Fibroblast of lung (primary cell): ENCODE measurements around the gene TNFRSF14. TPM values are rescaled to one million over a fixed set of nuclear protein-coding genes. Genes with fewer than 3 reads are reported as not detected.

ENCODE experiments used
- DNase-seq, 2 donors: peaks; one replicate each; pipeline versions ENCODE4 v3.0.0 to v3.0.0-alpha.2; 2010; ENCODE audit warnings: low read depth in 2 of 2
- H2AFZ ChIP-seq: 2 replicates; pipeline ENCODE4 v1.5.1; 2012; ENCODE audit warnings: low read length, control low read depth, inconsistent platforms
- H3K27ac ChIP-seq: 2 replicates; pipeline ENCODE4 v1.5.1; 2011; ENCODE audit warnings: low read length, control low read depth; ENCODE audit not compliant: insufficient read depth
- H3K27me3 ChIP-seq: 2 replicates; pipeline ENCODE4 v1.5.1; 2011; ENCODE audit warnings: mild to moderate bottlenecking, low read length; ENCODE audit not compliant: control insufficient read depth, insufficient read depth
- H3K36me3 ChIP-seq: 2 replicates; pipeline ENCODE4 v1.5.1; 2011; ENCODE audit warnings: low read length; ENCODE audit not compliant: control insufficient read depth, insufficient read depth
- H3K4me1 ChIP-seq: 2 replicates; pipeline ENCODE4 v1.5.1; 2011; ENCODE audit warnings: low read length; ENCODE audit not compliant: control insufficient read depth, insufficient read depth; ENCODE audit errors: extremely low read depth
- H3K4me2 ChIP-seq: 2 replicates; pipeline ENCODE4 v1.5.1; 2011; ENCODE audit warnings: low read length, control low read depth; ENCODE audit not compliant: insufficient read depth; ENCODE audit errors: extremely low read depth
- H3K4me3 ChIP-seq, 4 experiments: fragments of 200-600 bp in 1 of 4; sonication (generic) in 1 of 4; replicated peaks in 1 of 4; 2 replicates each; pipeline ENCODE4 v1.5.1; 2011 to 2016; ENCODE audit warnings: low read length in 4 of 4, low read depth in 3 of 4, mild to moderate bottlenecking in 3 of 4, control low read depth in 2 of 4, inconsistent platforms in 1 of 4, mixed read lengths in 1 of 4; ENCODE audit not compliant: insufficient read depth in 1 of 4; ENCODE audit errors: control extremely low read depth in 1 of 4
- H3K79me2 ChIP-seq: 2 replicates; pipeline ENCODE4 v1.5.1; 2012; ENCODE audit warnings: mild to moderate bottlenecking, low read length, inconsistent platforms; ENCODE audit not compliant: control insufficient read depth, insufficient read depth
- H3K9ac ChIP-seq: 2 replicates; pipeline ENCODE4 v1.5.1; 2011; ENCODE audit warnings: mild to moderate bottlenecking, low read length, control low read depth; ENCODE audit not compliant: insufficient read depth
- H3K9me3 ChIP-seq: 2 replicates; pipeline ENCODE4 v1.5.1; 2012; ENCODE audit warnings: low read depth, low read length; ENCODE audit not compliant: control insufficient read depth, insufficient read depth
- H4K20me1 ChIP-seq: 2 replicates; pipeline ENCODE4 v1.5.1; 2011; ENCODE audit warnings: low read length; ENCODE audit not compliant: control insufficient read depth, insufficient read depth; ENCODE audit errors: extremely low read depth
- CTCF ChIP-seq, 2 donors: IDR thresholded peaks in 1 of 2; conservative IDR thresholded peaks in 1 of 2; 1 replicate in 1 of 2; 2 replicates in 1 of 2; pipeline ENCODE4 v1.5.1; 2011 to 2012; ENCODE audit warnings: low read length in 2 of 2, control low read depth in 1 of 2, inconsistent platforms in 1 of 2, low read depth in 1 of 2, mild to moderate bottlenecking in 1 of 2
- EZH2 ChIP-seq: IDR thresholded peaks from 2 replicates; pipeline ENCODE4 v1.5.1; 2012; ENCODE audit warnings: low read length, control low read depth, mild to moderate bottlenecking; ENCODE audit errors: missing control alignments
- polyA plus RNA-seq, 2 donors: library from polyadenylated mRNA; depleted of rRNA in 1 of 2; stranded (reverse) in 1 of 2; unstranded in 1 of 2; fragments of >200 nt; gene quantifications; 2 replicates each; pipeline ENCODE4 v1.2.1, GENCODE V29; 2011 to 2012; ENCODE audit warnings: missing spikeins in 1 of 2
- total RNA-seq: library from RNA; depleted of rRNA; stranded (reverse); fragments of >200 nt; gene quantifications from 2 replicates; pipeline ENCODE4 v1.2.1, GENCODE V29; 2014

The TNFRSF14 gene
- total and polyA plus RNA-seq, 2 donors (not counting 1 experiment from before 2014, with no cell fraction given): 15.2 to 85.0 TPM

DNA sequence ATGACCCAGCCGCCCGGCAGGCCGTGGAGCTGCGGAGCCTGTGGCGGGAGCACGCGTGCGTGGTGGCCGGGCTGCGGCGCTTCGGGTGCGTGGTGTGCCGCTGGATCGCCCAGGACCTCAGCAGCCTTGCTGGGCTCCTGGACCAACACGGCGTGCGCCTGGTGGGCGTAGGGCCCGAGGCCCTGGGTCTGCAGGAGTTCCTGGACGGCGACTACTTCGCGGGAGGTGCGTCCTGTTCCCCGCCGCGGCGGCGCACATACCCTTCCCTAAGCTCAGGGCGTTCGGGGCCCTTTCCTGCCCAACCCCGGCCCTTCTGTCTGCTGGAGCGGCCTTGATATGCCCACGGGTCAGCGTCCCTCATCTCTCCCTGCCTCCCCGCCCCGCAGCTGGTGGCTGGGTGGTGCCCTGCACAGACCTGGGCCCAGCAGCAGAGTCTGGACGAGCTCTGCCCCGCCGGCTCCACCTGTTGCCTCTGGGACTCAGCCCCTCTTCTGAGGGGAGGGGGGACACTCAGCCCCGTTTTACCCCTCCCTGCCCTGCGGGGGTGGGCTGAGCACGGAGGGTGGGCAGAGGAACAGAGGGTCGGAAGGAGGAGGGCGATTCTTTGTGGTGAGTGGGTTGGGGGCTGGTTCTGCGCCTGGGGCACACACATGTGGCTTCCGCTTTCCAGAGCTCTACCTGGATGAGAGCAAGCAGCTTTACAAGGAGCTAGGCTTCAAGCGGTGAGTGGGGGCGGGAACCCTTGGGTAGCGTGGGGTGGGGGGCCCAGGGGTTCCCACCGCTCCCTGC is 31.1 kb downstream of the TNFRSF14 start:
- peak; percentile 24 to 26 for DNase-seq
- Histone ChIP-seq H3K9me3 (no peaks in the 10 kb centered on the region), H3K27me3 (no peaks in the 10 kb centered on the region), H3K4me3 (peak overlapping the region; percentile 63 to 69 (median 65)), H3K9ac (peak overlapping the region; percentile 32), H4K20me1 (no peaks in the 10 kb centered on the region), H3K4me1 (peaks cover 5% of the 10 kb centered on the region), H3K4me2 (peak overlapping the region; percentile 95), H3K27ac (peak overlapping the region; percentile 23), H2AFZ (peak overlapping the region; percentile 84), H3K79me2 (no peaks in the 10 kb centered on the region), H3K36me3 (no peaks in the 10 kb centered on the region)
- TF ChIP-seq CTCF (conservative IDR thresholded peaks at IDR 0.05 in 1 of 2, IDR thresholded peaks at IDR 0.05 in 1 of 2; ENCODE audit: low read depth in 1 of 2, low read length in 2 of 2) (no peak), EZH2 (no peak)

GRCh38 chr1:2587860-2588571 is 31.8 kb downstream of the TNFRSF14 start:
- H3K36me3 ChIP-seq: no peaks in the 10 kb centered on the region
- H3K27ac ChIP-seq: no peak overlapping the region
- H3K27me3 ChIP-seq: no peaks in the 10 kb centered on the region
- H3K4me3 ChIP-seq: peak overlapping the region in 3 of 4 experiments; percentile 63 to 66 (median 64)
- peak overlapping the region; percentile 95 for H3K4me2 ChIP-seq
- H3K9ac ChIP-seq: no peak overlapping the region
- no peak overlapping the region for H2AFZ ChIP-seq
- H3K9me3 ChIP-seq: no peaks in the 10 kb centered on the region
- TF ChIP-seq CTCF (conservative IDR thresholded peaks at IDR 0.05 in 1 of 2, IDR thresholded peaks at IDR 0.05 in 1 of 2; ENCODE audit: low read depth in 1 of 2, low read length in 2 of 2) (no peak), EZH2 (no peak)
- DNase-seq: no peak
- peaks cover 5% of the 10 kb centered on the region for H3K4me1 ChIP-seq
- H4K20me1 ChIP-seq: no peaks in the 10 kb centered on the region
- H3K79me2 ChIP-seq: no peaks in the 10 kb centered on the region

DNA sequence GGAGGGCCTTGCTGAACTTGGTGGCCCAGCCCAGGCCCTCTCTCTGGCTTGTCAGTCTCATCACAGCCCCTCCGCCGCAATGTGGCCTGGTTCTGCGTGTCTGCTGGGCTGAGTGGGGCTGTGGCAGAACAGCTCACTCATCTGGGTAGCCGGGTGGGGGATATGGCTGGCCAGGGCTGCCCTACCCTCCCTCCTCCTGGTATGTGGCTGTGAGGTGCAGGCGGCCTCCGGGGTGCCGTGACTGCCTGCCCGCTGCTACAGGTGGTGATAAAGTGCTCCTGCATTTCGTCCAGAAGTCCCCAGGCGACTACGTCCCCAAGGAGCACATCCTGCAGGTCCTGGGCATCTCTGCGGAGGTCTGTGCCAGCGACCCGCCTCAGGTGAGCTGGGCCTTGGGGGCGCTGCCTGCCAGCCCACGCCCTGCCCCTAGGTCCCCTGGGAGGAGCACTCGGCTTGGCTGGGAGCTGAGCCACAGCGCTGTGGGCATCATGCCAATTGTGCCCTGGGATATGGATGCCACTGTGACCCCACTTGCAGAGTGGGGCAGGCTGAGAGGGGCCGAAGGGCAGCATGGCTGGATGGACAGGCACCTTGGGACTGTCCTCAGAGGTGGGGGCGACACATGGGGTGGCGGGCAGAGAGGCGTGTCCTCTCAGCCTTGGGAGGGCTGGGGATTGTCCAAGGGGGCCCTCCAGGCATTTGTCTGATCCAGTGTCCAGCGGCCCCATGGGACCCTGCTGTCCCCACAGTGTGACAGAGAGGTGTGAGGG is 32.7 kb downstream of the TNFRSF14 start:
- H3K36me3 ChIP-seq: no peaks in the 10 kb centered on the region
- no peaks in the 10 kb centered on the region for H3K79me2 ChIP-seq
- no peaks in the 10 kb centered on the region for H3K27me3 ChIP-seq
- no peak overlapping the region for H3K9ac ChIP-seq
- H2AFZ ChIP-seq: no peak overlapping the region
- no peaks in the 10 kb centered on the region for H4K20me1 ChIP-seq
- no peaks in the 10 kb centered on the region for H3K9me3 ChIP-seq
- TF ChIP-seq CTCF (conservative IDR thresholded peaks at IDR 0.05 in 1 of 2, IDR thresholded peaks at IDR 0.05 in 1 of 2; ENCODE audit: low read depth in 1 of 2, low read length in 2 of 2) (no peak), EZH2 (no peak)
- H3K4me2 ChIP-seq: no peak overlapping the region
- no peak for DNase-seq
- no peak overlapping the region for H3K27ac ChIP-seq
- H3K4me1 ChIP-seq: peaks cover 5% of the 10 kb centered on the region
- no peak overlapping the region for H3K4me3 ChIP-seq
